Amygdala (tissue), 56 donors: Measurements from ENCODE around the gene TMEM161B.
A peak's percentile ranks its signal among the peaks of the same experiment; 100 is the strongest.
"Not testable (repeated sequence)": the region's sequence is repeated elsewhere in the genome, so short reads cannot be mapped to it uniquely, and the experiment has no call there.

Source experiments
- DNase-seq, 56 donors: peaks; one replicate each; lab custom pipeline; 2025; lab: John Stamatoyannopoulos, UW

The TMEM161B gene

GRCh38 chr5:88251048-88251711 is 17.5 kb downstream of the TMEM161B start:
- DNase-seq = no peak

- no peak for DNase-seq
Observed at GRCh38 chr5:88250010-88250409, 18.6 kb downstream of the TMEM161B start.

GRCh38 chr5:88248743-88249540 is 19.7 kb downstream of the TMEM161B start:
- no peak for DNase-seq

- DNase-seq = no peak
Observed at GRCh38 chr5:88248094-88248493, 20.6 kb downstream of the TMEM161B start.

- no peak for DNase-seq
Observed at GRCh38 chr5:88245893-88246244, 22.8 kb downstream of the TMEM161B start.

- no peak for DNase-seq
Observed at GRCh38 chr5:88245241-88245892, 23.3 kb downstream of the TMEM161B start.

GRCh38 chr5:88244686-88245085 is 24.0 kb downstream of the TMEM161B start:
- no peak for DNase-seq

- DNase-seq = not testable (repeated sequence)
Observed at GRCh38 chr5:88243493-88243892, 25.2 kb downstream of the TMEM161B start.

- no peak for DNase-seq
Observed at GRCh38 chr5:88238732-88239131, 29.9 kb downstream of the TMEM161B start.

- DNase-seq = no peak
Observed at GRCh38 chr5:88236866-88237642, 31.6 kb downstream of the TMEM161B start.

- DNase-seq = no peak
Observed at GRCh38 chr5:88235828-88236227, 32.8 kb downstream of the TMEM161B start.

GRCh38 chr5:88235346-88235745 is 33.3 kb downstream of the TMEM161B start:
- DNase-seq = no peak

- DNase-seq = no peak
Observed at GRCh38 chr5:88230546-88231066, 38.0 kb downstream of the TMEM161B start.

- no peak for DNase-seq
Observed at GRCh38 chr5:88226881-88227450, 41.7 kb downstream of the TMEM161B start.

- DNase-seq = no peak
Observed at GRCh38 chr5:88214655-88215054, 54.0 kb downstream of the TMEM161B start.

GRCh38 chr5:88207575-88207974 is 61.1 kb downstream of the TMEM161B start:
- DNase-seq = no peak

GRCh38 chr5:88203981-88204750 is 64.5 kb downstream of the TMEM161B start:
- DNase-seq = peak in 7 of 56 donors; percentile 1 to 17 (median 6)

GRCh38 chr5:88195636-88196035 is 73.0 kb downstream of the TMEM161B start:
- no peak for DNase-seq

- DNase-seq = no peak
Observed at GRCh38 chr5:88193896-88194295, 74.7 kb downstream of the TMEM161B start.
